NCI-H1092 (cell line): ENCODE data around the gene ZNF836.

Experiments
- DNase-seq: peaks from one replicate; lab custom pipeline; 2025; lab: John Stamatoyannopoulos, UW

ZNF836 gene

DNA sequence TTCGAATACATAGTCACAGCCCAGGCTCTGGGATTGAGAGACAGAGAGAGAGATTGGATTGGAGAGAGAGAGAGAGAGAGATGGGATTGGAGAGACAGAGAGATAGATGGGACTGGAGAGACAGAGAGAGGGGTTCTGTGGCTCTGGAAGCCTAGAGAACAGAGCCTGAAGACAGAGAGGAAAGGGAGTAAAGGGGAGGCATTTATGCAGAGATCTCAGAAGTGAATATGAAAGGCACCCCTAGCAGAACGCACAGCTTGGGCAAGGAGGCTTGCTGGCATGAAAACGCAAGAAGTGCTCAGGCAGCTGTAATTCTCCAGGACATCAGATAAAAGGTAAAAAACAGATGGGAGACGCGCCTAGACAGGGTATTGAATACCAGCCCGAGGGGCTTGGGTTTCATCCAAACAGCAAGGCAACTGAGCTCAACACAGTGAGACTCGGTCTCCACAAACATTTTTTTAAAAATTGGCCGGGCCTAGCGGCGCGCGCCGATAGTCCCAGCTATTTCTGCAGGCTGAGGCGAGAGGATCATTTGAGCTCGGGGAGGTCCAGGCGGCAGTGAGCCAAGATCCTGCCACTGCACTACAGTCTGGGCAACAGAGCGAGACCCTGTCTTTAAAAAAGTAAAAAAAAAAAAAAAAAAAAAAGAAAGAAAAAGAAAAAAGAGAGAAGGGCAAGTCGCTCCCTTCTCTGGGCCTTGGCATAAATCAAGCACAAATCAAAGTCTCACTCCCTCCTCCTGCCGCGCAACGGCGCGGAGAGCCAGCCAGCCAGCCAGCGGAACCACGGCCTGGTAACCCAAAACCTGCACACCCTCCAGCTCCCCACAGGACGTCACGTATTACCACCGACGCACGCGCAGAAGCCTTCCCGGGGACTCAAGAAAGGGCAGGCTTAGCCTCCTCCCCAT is 17.7 kb upstream of the ZNF836 start:
- DNase-seq = no peak

- DNase-seq = no peak
Observed at GRCh38 chr19:52187407-52187806, 16.0 kb upstream of the ZNF836 start.

DNA sequence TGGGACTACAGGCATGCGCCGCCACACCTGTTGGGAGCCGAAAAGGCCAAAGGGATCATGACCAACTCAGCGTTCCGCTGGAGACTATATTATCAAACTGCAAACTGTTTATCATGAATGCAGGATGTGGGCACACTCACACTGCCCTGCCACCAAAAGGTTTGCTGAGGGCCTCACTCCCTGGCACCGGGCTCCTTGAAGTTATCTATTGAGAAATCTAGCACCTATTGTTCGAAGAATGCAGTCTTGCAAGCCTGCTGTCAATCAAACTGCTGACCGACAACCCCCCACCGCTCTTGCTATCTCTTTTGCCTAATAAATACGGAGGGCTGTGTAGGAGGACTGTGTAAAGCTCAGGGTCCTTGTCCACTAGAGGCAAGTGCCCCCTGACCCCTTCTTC is 5.2 kb upstream of the ZNF836 start:
- DNase-seq = no peak

DNA sequence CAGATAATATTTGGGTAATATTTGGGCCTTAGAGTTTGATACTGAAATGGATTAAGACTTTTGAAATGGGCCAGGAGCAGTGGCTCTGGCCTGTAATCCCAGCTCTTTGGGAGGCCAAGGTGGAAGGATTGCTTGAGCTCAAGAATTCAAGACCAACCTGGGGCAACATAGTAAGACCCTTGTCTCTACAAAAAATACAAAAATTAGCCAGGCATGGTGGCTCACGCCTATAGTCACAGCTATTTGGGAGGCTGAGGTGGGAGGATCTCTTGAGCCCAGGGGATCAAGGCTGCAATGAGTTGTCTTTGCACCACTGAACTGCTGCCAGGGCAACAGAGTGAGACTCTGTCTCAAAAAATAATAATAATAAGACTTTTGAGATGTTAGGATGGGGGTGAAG is 926 bp upstream of the ZNF836 start:
- no peak for DNase-seq

- DNase-seq = no peak
Observed at GRCh38 chr19:52170863-52171320, 529 bp downstream of the ZNF836 start.

DNA sequence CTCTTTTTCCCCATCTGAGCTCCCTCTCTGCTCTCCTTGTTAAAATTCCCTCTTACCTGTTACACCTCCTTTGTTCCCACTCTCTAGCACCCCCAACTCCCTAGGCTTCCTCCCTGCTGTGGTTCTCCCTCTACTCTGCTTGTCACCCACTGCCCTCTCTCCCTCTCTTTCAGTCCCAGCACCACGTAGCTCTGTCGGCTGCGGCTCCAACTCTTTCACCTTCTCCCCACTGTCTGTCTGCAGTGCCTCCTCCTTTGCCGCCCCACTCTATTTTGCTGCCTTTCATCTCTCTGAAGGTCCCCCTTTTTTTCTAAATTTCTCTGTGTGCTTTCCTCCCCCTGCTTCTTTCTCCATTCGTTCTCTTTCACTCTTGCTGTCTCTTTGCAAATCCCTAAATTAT is 1.1 kb downstream of the ZNF836 start:
- no peak for DNase-seq

DNA sequence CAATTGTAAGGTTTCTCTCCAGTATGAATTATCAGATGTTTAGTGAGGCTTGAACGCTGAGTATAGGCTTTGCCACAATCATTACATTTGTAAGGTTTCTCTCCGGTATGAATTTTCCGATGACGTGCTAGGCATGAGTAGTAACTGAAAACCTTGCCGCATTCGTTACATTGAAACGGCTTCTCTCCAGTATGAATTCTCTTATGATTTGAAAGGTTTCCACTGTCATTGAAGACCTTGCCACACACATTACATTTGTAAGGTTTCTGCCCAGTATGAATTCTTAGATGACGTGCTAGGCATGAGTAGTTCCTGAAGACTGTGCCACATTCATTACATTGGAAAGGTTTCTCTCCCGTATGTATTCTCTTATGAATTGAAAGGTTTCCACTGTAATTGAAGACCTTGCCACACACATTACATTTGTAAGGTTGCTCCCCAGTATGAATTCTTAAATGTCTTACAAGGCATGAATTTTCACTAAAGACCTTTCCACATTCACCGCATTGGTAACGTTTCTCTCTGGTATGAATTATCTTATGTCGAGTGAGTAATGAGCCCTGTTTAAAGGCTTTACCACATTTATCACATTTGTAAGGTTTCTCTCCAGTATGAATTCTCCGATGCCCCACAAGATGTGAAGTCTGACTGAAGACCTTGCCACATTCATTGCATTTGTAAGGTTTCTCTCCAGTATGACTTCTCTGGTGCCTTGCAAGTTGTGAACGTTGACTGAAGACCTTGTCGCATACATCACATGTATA is 15.6 kb downstream of the ZNF836 start:
- DNase-seq = no peak

DNA sequence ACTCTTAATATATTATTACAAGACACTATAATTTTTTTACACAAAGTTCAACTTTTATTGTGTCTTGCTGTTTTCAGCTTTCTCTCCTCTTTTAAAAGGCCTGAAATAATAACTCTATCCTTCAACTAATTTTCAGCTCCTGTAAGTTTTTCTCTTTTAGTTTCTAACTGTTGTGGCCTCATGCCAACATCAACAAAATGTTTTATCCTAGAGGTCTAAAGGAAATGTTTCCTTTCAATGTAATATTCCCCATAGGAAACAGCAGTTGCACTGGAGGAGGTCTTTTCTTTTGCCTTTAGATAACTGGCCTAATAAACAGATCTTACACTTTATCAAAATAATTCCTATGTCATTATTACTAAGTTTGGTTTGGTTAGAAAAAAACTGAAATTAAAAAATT is 23.2 kb downstream of the ZNF836 start:
- no peak for DNase-seq

DNA sequence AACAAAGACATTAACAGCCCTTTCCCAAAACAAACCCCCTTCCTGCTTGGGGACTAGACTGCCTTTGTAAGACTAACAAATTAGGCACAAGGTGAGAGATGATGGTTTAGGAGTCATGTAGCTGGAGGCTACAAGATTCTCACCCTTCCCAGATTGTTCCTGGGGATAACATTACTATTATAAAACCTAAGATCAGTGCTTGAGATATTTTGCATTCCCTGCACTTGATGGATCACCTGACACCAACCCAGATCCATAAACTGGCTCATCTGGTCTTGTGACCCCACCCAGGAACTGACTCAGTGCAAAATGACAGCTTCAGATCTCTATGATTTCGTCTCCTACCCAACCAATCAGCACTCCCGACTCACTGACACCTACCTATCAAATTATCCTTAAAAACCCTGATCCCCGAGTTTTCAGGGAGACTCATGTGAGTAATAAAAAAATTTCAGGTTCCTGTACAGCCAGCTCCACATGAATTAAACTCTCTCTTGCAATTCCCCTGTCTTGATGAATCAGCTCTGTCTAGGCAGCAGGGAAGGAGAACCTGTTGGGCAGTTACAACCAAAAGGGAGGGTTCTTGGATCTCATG is 29.3 kb downstream of the ZNF836 start:
- DNase-seq = no peak

GRCh38 chr19:52141203-52141602 is 30.2 kb downstream of the ZNF836 start:
- DNase-seq = no peak

DNA sequence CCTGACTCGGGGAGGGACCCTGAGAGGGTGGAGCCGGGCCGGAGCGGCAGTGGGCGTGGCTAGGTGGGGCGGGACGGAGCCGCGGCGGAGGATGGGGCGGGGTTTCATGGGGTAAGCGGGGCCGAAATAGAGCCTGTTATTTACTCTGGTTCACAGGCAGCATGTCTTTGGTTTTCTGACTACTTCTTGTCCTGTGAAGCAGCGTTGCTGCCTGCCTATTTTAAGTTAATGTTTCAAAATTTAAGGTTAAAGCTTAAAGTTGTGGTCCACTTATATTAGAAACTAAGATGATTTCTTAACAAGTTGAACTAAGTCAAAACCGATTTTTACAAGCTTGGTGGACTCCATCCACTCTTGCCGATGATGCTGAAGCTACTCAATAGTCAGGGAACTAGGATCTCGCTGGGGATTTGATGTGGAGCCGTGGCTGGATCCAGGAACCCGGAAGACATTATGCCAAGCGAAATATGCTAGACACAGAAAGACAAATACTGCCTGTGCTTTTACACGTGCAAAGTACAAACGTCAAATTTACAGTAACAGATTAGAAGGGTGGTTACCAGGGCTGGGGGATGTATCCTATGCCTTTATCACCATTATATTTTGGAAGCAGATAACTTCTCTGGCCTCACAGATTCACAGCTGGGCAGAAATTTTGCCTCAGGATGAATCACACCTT is 31.2 kb downstream of the ZNF836 start:
- no peak for DNase-seq

DNA sequence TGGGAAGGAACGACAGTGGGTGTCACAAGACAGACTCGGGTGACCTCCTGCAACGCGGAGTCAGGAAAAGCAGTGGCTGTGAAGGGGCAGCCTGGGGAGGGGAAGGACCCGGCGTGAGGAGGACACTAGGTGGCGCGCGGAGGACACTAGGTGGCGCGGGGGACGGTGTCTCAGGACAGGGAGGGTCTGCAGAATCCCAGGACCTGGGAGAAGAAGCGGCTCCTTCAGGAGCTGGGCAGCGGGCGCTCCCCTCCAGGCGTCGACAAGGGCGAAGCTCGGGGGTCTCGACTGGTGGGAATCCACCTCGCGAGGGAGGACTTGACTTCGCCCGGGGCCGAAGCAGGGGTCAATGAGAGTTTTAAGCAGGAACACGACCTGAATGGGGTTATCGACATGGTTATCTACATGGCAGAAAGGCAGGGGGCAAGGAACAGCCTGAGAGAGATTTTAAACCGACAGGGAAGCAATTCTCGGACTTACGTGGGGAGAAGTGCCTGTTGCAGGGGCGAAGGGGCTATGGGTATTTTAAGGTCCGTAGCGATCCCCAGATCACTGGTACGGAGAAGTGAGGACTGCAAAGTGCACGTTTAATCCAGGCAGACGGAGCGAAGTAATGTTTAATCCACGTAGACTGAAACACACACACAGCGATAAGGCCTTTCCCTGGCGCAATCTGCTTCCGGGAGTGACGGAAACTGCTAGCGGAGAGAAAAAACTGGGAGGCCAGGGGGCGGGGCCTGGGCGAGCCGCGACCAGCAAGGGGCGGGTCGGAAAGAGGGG is 32.0 kb downstream of the ZNF836 start, which contains the start of gene ZNF616:
Gene ZNF616, minus strand, starts transcription at position 687 of the 780 bp plus-strand sequence. CDS start 9,426 bp downstream, outside the sequence.
- peak; percentile 88 for DNase-seq

DNA sequence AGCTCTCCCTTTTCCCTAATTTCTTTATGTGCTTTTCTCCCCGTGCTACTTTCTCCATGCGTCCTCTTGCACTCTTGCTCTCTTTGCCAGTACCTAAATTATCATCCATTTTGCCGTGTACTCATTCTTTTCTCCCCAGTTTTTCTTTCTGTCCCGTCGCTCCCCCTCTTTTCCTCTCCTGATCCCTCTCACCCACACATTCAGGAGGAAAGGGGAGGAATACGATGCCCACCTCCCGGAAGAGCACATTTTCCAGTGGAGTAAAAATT is 32.5 kb downstream of the ZNF836 start:
- DNase-seq = no peak

GRCh38 chr19:52138278-52138982 is 33.0 kb downstream of the ZNF836 start:
- peak; percentile 44 for DNase-seq

DNA sequence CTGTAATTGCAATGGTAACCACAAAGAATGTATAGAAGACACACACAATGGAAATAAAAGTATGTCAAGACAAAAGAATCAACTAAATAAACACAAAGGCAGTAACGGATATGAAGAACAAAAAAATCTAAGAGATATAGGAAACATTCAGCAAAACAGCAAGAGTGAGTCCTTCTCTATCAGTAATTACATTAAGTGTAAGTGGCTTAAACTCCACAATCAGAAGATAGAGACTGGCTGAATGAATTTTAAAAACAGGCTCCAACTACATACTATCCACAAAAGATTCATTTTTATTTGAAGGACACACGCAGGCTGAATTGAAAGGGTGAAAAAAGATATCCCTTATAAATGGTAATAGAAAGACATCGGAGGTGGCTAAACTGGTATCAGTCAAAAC is 51.1 kb downstream of the ZNF836 start:
- DNase-seq = no peak

GRCh38 chr19:52115526-52116053 is 55.8 kb downstream of the ZNF836 start:
- no peak for DNase-seq

GRCh38 chr19:52114691-52115090 is 56.7 kb downstream of the ZNF836 start:
- DNase-seq = no peak

DNA sequence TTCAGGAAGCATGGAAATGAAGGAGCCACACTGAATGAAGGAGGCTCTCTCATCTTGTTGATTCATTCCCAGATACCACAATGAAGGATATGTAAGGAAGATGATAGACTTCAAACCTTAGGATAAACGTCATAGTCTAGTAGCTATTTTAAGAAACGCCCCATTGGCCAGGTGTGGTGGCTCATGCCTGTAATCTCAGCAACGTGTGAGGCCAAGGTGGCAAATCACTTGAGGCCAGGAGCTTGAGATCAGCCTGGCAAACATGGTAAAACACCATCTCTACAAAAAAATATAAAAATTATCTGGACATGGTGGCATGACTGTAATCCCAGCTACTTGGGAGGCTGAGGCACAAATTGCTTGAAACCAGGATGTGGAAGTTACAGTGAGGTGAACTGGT is 58.8 kb downstream of the ZNF836 start:
- no peak for DNase-seq

- no peak for DNase-seq
Observed at GRCh38 chr19:52110780-52111179, 60.6 kb downstream of the ZNF836 start.
